H1 (cell line): ENCODE measurements around the gene AMOT. TPM values are rescaled to one million over a fixed set of nuclear protein-coding genes. Genes with fewer than 3 reads are reported as not detected.

Source experiments
- BACH1 ChIP-seq: IDR thresholded peaks from 2 replicates; pipeline ENCODE4 v1.6.1; 2012; ENCODE audit warnings: low read length, improper control_type of control experiment
- CTCF ChIP-seq, 3 experiments: IDR thresholded peaks; 1 replicate in 2 of 3; 2 replicates in 1 of 3; pipeline versions ENCODE4 v1.5.1 to v1.6.1; 2011; ENCODE audit warnings: low read length in 3 of 3, mild to moderate bottlenecking in 3 of 3, inconsistent platforms in 2 of 3, low read depth in 1 of 3, moderate library complexity in 1 of 3; ENCODE audit not compliant: insufficient read depth in 1 of 3; ENCODE audit errors: control extremely low read depth in 1 of 3
- KDM4A ChIP-seq: IDR thresholded peaks from one replicate; pipeline ENCODE4 v1.7.1; 2012; ENCODE audit warnings: low read depth, mild to moderate bottlenecking, moderate library complexity, low read length, inconsistent platforms; ENCODE audit not compliant: severe bottlenecking
- MAFK ChIP-seq: IDR thresholded peaks from 2 replicates; pipeline ENCODE4 v1.6.1; 2012; ENCODE audit warnings: low read depth, mild to moderate bottlenecking, improper control_type of control experiment, low read length
- POLR2A ChIP-seq, 2 experiments: IDR thresholded peaks; 1 replicate in 1 of 2; 2 replicates in 1 of 2; pipeline ENCODE4 v1.6.1; 2011; ENCODE audit warnings: low read depth in 2 of 2, low read length in 2 of 2, mild to moderate bottlenecking in 2 of 2; ENCODE audit errors: control extremely low read depth in 1 of 2
- SIX5 ChIP-seq: IDR thresholded peaks from 2 replicates; pipeline ENCODE4 v1.6.1; 2011; ENCODE audit warnings: mild to moderate bottlenecking, low read depth, low read length
- polyA plus RNA-seq, 7 experiments: library from polyadenylated mRNA; depleted of rRNA in 3 of 7; stranded (reverse) in 5 of 7; unstranded in 2 of 7; fragments of >200 nt in 5 of 7; fragments of 200-250 nt in 2 of 7; gene quantifications; 1 replicate in 5 of 7; 2 replicates in 1 of 7; 4 replicates in 1 of 7; pipeline versions ENCODE4 v1.2.1 to v1.2.3, GENCODE V29; 2011 to 2013; ENCODE audit warnings: missing spikeins in 2 of 7, mixed read lengths in 2 of 7
- total RNA-seq: library from RNA; stranded (reverse); fragmentation: NEBNext Ultra II Directional; extraction: Animal tissue kit (Norgen Biotek cat#: 25700); gene quantifications from 2 replicates; pipeline ENCODE4 v1.2.1, GENCODE V29; 2021

Gene AMOT
- total and polyA plus RNA-seq, 2 of the 8 experiments (the other 6 are each of a cell fraction or from before 2014, with no cell fraction given), result 2.3 to 7.1 TPM

- TF ChIP-seq CTCF (IDR thresholded peaks at IDR 0.05; ENCODE audit: control extremely low read depth in 1 of 3, insufficient read depth in 1 of 3, low read depth in 1 of 3, low read length in 3 of 3) (no peak), POLR2A (IDR thresholded peaks at IDR 0.05; ENCODE audit: control extremely low read depth in 1 of 2, low read depth in 2 of 2, low read length in 2 of 2) (no peak), MAFK (no peak), BACH1 (no peak), SIX5 (no peak), KDM4A (no peak)
- TF ChIP-seq, all 59 proteins: peak for 0
Observed at GRCh38 chrX:112852851-112853250, 12.2 kb upstream of the AMOT start (continued).
